HEK293 (cell line): ENCODE results near the gene CADM1.

ENCODE experiments used
- CTCF ChIA-PET: fragments of 350-600 bp; formaldehyde crosslinking; extraction: SDS; loops from one replicate; lab custom pipeline; 2021; ENCODE audit warnings: antibody characterized with exemption; lab: Yijun Ruan, JAX
- POLR2A ChIA-PET: fragments of 300-600 bp; formaldehyde crosslinking; extraction: SDS; loops from one replicate; lab custom pipeline; 2020; ENCODE audit warnings: antibody characterized with exemption, inconsistent platforms; lab: Yijun Ruan, JAX
- H3K27ac ChIP-seq: fragments of 200-500 bp; sonication (Bioruptor generic); 2 replicates; pipeline ENCODE4 v1.5.1; 2014; ENCODE audit warnings: low read depth, low read length, control low read depth, inconsistent platforms; ENCODE audit errors: extremely low read depth
- H3K36me3 ChIP-seq, 2 experiments: fragments of 200-500 bp in 1 of 2; sonication (Bioruptor generic) in 1 of 2; 1 replicate in 1 of 2; 2 replicates in 1 of 2; pipeline ENCODE4 v1.5.1; 2014 to 2017; ENCODE audit warnings: inconsistent platforms in 2 of 2, low read length in 2 of 2; ENCODE audit not compliant: control insufficient read depth in 2 of 2, insufficient read depth in 1 of 2
- H3K4me1 ChIP-seq: fragments of 200-500 bp; sonication (Bioruptor generic); 2 replicates; pipeline ENCODE4 v1.5.1; 2014; ENCODE audit warnings: mild to moderate bottlenecking, low read length, inconsistent platforms; ENCODE audit not compliant: control insufficient read depth, insufficient read depth
- H3K4me3 ChIP-seq: 2 replicates; pipeline ENCODE4 v1.5.1; 2011; ENCODE audit warnings: low read depth, mild to moderate bottlenecking, control low read depth, low read length, moderate library complexity
- H3K9me3 ChIP-seq: fragments of 200-500 bp; sonication (Bioruptor generic); 2 replicates; pipeline ENCODE4 v1.5.1; 2014; ENCODE audit warnings: low read depth, low read length, inconsistent platforms; ENCODE audit not compliant: control insufficient read depth, insufficient read depth
- BCL11A ChIP-seq: fragments of 450-650 bp; formaldehyde crosslinking; IDR thresholded peaks from 2 replicates; pipeline ENCODE4 v1.5.1; 2016; ENCODE audit warnings: low read depth, missing biosample characterization, missing genetic modification characterization
- CTCF ChIP-seq: fragments of 450-650 bp; formaldehyde crosslinking; IDR thresholded peaks from 2 replicates; pipeline ENCODE4 v1.5.1; 2016; ENCODE audit warnings: missing biosample characterization, missing genetic modification characterization
- KLF16 ChIP-seq: fragments of 450-650 bp; formaldehyde crosslinking; IDR thresholded peaks from 2 replicates; pipeline ENCODE4 v1.5.1; 2017; ENCODE audit warnings: missing biosample characterization, missing genetic modification characterization
- TSHZ1 ChIP-seq: fragments of 450-650 bp; formaldehyde crosslinking; IDR thresholded peaks from 2 replicates; pipeline ENCODE4 v1.5.1; 2016; ENCODE audit warnings: missing biosample characterization, missing genetic modification characterization, borderline replicate concordance
- WT1 ChIP-seq: fragments of 450-650 bp; formaldehyde crosslinking; IDR thresholded peaks from 2 replicates; pipeline ENCODE4 v1.5.1; 2016; ENCODE audit warnings: missing biosample characterization, missing genetic modification characterization
- ZBTB26 ChIP-seq: fragments of 450-650 bp; formaldehyde crosslinking; optimal IDR thresholded peaks from 2 replicates; pipeline ENCODE3; 2016; ENCODE audit warnings: missing biosample characterization, mild to moderate bottlenecking, missing genetic modification characterization
- ZBTB7A ChIP-seq: fragments of 450-650 bp; formaldehyde crosslinking; IDR thresholded peaks from 2 replicates; pipeline ENCODE4 v1.5.1; 2016; ENCODE audit warnings: low read depth, missing biosample characterization, missing genetic modification characterization
- ZFP3 ChIP-seq: fragments of 450-650 bp; formaldehyde crosslinking; IDR thresholded peaks from 2 replicates; pipeline ENCODE4 v1.5.1; 2016; ENCODE audit warnings: low read depth, missing biosample characterization, missing genetic modification characterization
- ZNF10 ChIP-seq: fragments of 450-650 bp; formaldehyde crosslinking; IDR thresholded peaks from 2 replicates; pipeline ENCODE4 v1.5.1; 2017; ENCODE audit warnings: missing biosample characterization, missing genetic modification characterization
- ZNF16 ChIP-seq: fragments of 450-650 bp; formaldehyde crosslinking; IDR thresholded peaks from 2 replicates; pipeline ENCODE4 v1.5.1; 2016; ENCODE audit warnings: low read depth, missing biosample characterization, missing genetic modification characterization
- ZNF211 ChIP-seq: fragments of 450-650 bp; formaldehyde crosslinking; IDR thresholded peaks from 2 replicates; pipeline ENCODE4 v1.5.1; 2016; ENCODE audit warnings: low read depth, missing biosample characterization, missing genetic modification characterization
- ZNF274 ChIP-seq, 2 experiments: fragments of 200-500 bp in 1 of 2; fragments of 450-650 bp in 1 of 2; sonication (Bioruptor generic) in 1 of 2; formaldehyde crosslinking in 1 of 2; IDR thresholded peaks; 2 replicates each; pipeline versions ENCODE4 v1.5.1 to v1.6.1; 2014 to 2016; ENCODE audit warnings: borderline replicate concordance in 1 of 2, inconsistent platforms in 1 of 2, low read length in 1 of 2, missing biosample characterization in 1 of 2, missing genetic modification characterization in 1 of 2
- ZNF311 ChIP-seq: fragments of 450-650 bp; formaldehyde crosslinking; IDR thresholded peaks from 2 replicates; pipeline ENCODE4 v1.5.1; 2017; ENCODE audit warnings: missing biosample characterization, missing genetic modification characterization, borderline replicate concordance
- ZNF350 ChIP-seq: fragments of 450-650 bp; formaldehyde crosslinking; IDR thresholded peaks from 2 replicates; pipeline ENCODE4 v1.5.0; 2017; ENCODE audit warnings: missing biosample characterization, mild to moderate bottlenecking, missing genetic modification characterization
- ZNF423 ChIP-seq: fragments of 450-650 bp; formaldehyde crosslinking; IDR thresholded peaks from 2 replicates; pipeline ENCODE4 v1.5.1; 2016; ENCODE audit warnings: missing biosample characterization, missing genetic modification characterization
- ZNF529 ChIP-seq: fragments of 450-650 bp; formaldehyde crosslinking; IDR thresholded peaks from 2 replicates; pipeline ENCODE4 v1.5.1; 2017; ENCODE audit warnings: missing genetic modification characterization, missing biosample characterization; ENCODE audit not compliant: insufficient replicate concordance
- ZNF747 ChIP-seq: fragments of 450-650 bp; formaldehyde crosslinking; IDR thresholded peaks from 2 replicates; pipeline ENCODE4 v1.5.1; 2016; ENCODE audit warnings: missing biosample characterization, missing genetic modification characterization
- ZNF792 ChIP-seq: fragments of 450-650 bp; formaldehyde crosslinking; IDR thresholded peaks from 2 replicates; pipeline ENCODE4 v1.5.1; 2016; ENCODE audit warnings: missing biosample characterization, missing genetic modification characterization
- TF ChIP-seq, protein P1 (sequence below): fragments of 450-650 bp; formaldehyde crosslinking; conservative IDR thresholded peaks from 2 replicates; pipeline ENCODE4 v1.5.1; 2016; ENCODE audit warnings: low read depth, missing biosample characterization, missing genetic modification characterization

CADM1 gene

DNA sequence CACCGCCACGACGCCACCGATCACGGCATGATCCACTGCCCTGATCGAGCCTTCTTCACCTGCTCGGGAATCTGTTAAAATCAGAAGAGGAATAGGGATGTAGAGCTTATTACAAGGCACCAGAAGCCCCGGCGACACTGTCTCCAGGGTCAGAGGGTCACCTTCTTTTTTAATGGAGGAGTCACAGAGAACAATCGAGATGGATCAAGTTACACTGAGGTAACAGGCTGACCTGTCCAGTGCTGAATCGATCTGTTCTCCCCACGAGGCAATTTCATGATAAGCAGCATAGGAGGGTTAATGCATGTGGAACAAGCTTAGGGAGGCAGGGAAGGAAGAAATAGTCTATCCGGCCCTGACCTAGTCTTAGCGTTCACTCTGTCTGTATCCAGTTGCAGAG, 325.5 kb downstream of the CADM1 start (continued):
- no peak for TF ChIP-seq ZFP3 (tag by site-specific recombination)
- TF ChIP-seq BCL11A (tag by site-specific recombination) = no peak
- no peak for TF ChIP-seq ZNF274 (IDR thresholded peaks at IDR 0.05; ENCODE audit: low read length)
- TF ChIP-seq ZNF274 (tag by site-specific recombination; IDR thresholded peaks at IDR 0.05; ENCODE audit: borderline replicate concordance) = no peak
- TF ChIP-seq ZNF423 = no peak
- TF ChIP-seq TSHZ1 (tag by site-specific recombination) = no peak
- TF ChIP-seq ZNF529 = no peak
- TF ChIP-seq ZNF792 (tag by site-specific recombination) = no peak
- TF ChIP-seq ZBTB26 (tag by site-specific recombination) = no peak
- TF ChIP-seq KLF16 (tag by site-specific recombination) = no peak
- TF ChIP-seq ZNF16 = no peak

DNA sequence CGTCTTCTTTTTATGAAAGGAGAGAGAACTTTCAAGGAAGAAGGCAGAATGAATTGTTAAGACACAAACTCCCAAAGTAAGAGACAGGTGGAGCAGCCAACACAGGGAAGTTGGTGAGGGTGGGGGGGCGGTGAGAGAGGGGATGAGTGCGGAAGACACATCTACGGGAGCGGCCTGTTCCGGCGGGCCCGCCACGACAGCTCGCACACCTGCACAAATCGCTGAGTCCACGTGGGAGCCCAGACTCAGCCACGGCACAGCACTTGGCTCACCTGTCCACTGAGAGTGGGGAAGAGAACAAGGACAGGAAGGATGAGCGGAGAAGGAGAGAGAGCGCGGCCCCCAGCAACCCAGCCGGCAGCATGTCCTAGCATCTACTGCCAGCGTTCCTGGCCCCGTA, 331.1 kb downstream of the CADM1 start:
- CTCF ChIA-PET = interaction anchor here (0.6 to 0.9 kb wide), 2 partner anchors 43 to 108 kb away, joined by 3 read pairs; no protein-coding TSS in a partner anchor

More for the DNA sequence above, 331.1 kb downstream of the CADM1 start:
- POLR2A ChIA-PET = no interaction called here
- H3K4me3 ChIP-seq = no peak overlapping the region
- H3K36me3 ChIP-seq = peaks cover 0 to 5% of the 10 kb centered on the region in 2 experiments; a peak in 1 of 3 replicates
- H3K4me1 ChIP-seq = no peaks in the 10 kb centered on the region
- H3K9me3 ChIP-seq = no peaks in the 10 kb centered on the region
- no peak overlapping the region for H3K27ac ChIP-seq
- TF ChIP-seq CTCF (tag by site-specific recombination) = no peak
- TF ChIP-seq ZNF747 (tag by site-specific recombination) = no peak
- TF ChIP-seq WT1 (tag by site-specific recombination) = no peak
- no peak for TF ChIP-seq ZNF350 (tag by site-specific recombination)
- no peak for TF ChIP-seq ZNF10
- TF ChIP-seq ZNF211 (tag by site-specific recombination) = no peak
- TF ChIP-seq, protein P1, sequence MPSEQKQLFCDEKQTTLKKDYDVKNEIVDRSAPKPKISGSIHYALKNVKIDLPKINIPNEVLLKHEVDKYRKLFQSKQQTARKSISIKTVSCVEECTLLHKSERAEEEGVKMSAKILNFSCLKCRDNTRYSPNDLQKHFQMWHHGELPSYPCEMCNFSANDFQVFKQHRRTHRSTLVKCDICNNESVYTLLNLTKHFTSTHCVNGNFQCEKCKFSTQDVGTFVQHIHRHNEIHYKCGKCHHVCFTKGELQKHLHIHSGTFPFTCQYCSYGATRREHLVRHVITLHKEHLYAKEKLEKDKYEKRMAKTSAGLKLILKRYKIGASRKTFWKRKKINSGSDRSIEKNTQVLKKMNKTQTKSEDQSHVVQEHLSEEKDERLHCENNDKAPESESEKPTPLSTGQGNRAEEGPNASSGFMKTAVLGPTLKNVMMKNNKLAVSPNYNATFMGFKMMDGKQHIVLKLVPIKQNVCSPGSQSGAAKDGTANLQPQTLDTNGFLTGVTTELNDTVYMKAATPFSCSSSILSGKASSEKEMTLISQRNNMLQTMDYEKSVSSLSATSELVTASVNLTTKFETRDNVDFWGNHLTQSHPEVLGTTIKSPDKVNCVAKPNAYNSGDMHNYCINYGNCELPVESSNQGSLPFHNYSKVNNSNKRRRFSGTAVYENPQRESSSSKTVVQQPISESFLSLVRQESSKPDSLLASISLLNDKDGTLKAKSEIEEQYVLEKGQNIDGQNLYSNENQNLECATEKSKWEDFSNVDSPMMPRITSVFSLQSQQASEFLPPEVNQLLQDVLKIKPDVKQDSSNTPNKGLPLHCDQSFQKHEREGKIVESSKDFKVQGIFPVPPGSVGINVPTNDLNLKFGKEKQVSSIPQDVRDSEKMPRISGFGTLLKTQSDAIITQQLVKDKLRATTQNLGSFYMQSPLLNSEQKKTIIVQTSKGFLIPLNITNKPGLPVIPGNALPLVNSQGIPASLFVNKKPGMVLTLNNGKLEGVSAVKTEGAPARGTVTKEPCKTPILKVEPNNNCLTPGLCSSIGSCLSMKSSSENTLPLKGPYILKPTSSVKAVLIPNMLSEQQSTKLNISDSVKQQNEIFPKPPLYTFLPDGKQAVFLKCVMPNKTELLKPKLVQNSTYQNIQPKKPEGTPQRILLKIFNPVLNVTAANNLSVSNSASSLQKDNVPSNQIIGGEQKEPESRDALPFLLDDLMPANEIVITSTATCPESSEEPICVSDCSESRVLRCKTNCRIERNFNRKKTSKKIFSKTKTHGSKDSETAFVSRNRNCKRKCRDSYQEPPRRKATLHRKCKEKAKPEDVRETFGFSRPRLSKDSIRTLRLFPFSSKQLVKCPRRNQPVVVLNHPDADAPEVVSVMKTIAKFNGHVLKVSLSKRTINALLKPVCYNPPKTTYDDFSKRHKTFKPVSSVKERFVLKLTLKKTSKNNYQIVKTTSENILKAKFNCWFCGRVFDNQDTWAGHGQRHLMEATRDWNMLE (tag by site-specific recombination) = no peak
- TF ChIP-seq ZBTB7A (tag by site-specific recombination) = no peak
- TF ChIP-seq ZNF311 = no peak
